OCI-LY3 (cell line): ENCODE results near the gene MAPKAPK2.

Experiments used
- H2AFZ ChIP-seq: fragments of 200-600, 300-600 bp; shearing (Covaris generic); 2 replicates; pipeline ENCODE4 v1.6.0; 2014; ENCODE audit warnings: antibody characterized with exemption, low read depth, low read length
- H3K27ac ChIP-seq: fragments of 200-600, 300-600 bp; sonication (generic); 2 replicates; pipeline ENCODE4 v1.5.1; 2014; ENCODE audit warnings: mild to moderate bottlenecking, low read length, moderate library complexity, mixed read lengths
- H3K27me3 ChIP-seq: fragments of 200-600, 300-600 bp; sonication (generic); 2 replicates; pipeline ENCODE4 v1.6.1; 2014; ENCODE audit warnings: low read depth, low read length, mixed read lengths
- H3K36me3 ChIP-seq: fragments of 200-600, 300-600 bp; sonication (generic); replicated peaks from 2 replicates; pipeline ENCODE3; 2014; ENCODE audit warnings: low read depth, low read length, mixed read lengths
- H3K4me1 ChIP-seq: fragments of 300-600, 200-600 bp; sonication (generic); 2 replicates; pipeline ENCODE4 v1.6.1; 2014; ENCODE audit warnings: low read length, mixed read lengths
- H3K4me2 ChIP-seq: fragments of 200-600, 300-600 bp; sonication (generic); 2 replicates; pipeline ENCODE4 v1.6.1; 2014; ENCODE audit warnings: low read length, mixed read lengths
- H3K4me3 ChIP-seq: fragments of 300-600, 200-600 bp; sonication (generic); 2 replicates; pipeline ENCODE4 v1.5.1; 2014; ENCODE audit warnings: antibody characterized with exemption, mild to moderate bottlenecking, low read length, moderate library complexity
- H3K79me2 ChIP-seq: fragments of 300-600, 200-600 bp; shearing (Covaris generic); 2 replicates; pipeline ENCODE4 v1.6.1; 2014; ENCODE audit warnings: mild to moderate bottlenecking, low read length, mixed read lengths
- H3K9ac ChIP-seq: fragments of 300-600, 200-600 bp; shearing (Covaris generic); 2 replicates; pipeline ENCODE4 v1.6.0; 2014; ENCODE audit warnings: mild to moderate bottlenecking, low read length, moderate library complexity
- H3K9me3 ChIP-seq: fragments of 200-600, 300-600 bp; shearing (Covaris generic); 2 replicates; pipeline ENCODE4 v1.6.1; 2014; ENCODE audit warnings: low read length, mixed read lengths; ENCODE audit not compliant: insufficient read depth
- H4K20me1 ChIP-seq: fragments of 200-600, 300-600 bp; sonication (generic); 2 replicates; pipeline ENCODE4 v1.6.1; 2016; ENCODE audit warnings: low read length, mixed read lengths; ENCODE audit not compliant: insufficient read depth
- CTCF ChIP-seq: fragments of 200-600, 300-600 bp; sonication (generic); IDR thresholded peaks from 2 replicates; pipeline ENCODE4 v1.5.1; 2014; ENCODE audit warnings: antibody characterized with exemption, low read length, low read depth
- EZH2phosphoT487 ChIP-seq: fragments of 200-600 bp; shearing (Covaris generic); IDR thresholded peaks from 2 replicates; pipeline ENCODE4 v1.6.1; 2018; ENCODE audit warnings: antibody characterized with exemption, mixed run types, low read depth

The MAPKAPK2 gene

GRCh38 chr1:206684478-206685333 lies at the start of gene MAPKAPK2:
TSS of gene MAPKAPK2 (plus strand) at chr1:206684905. CDS start at chr1:206685230, 325 bp downstream.
- H3K9me3 ChIP-seq: no peaks in the 10 kb centered on the region
- H4K20me1 ChIP-seq: peaks cover 38% of the 10 kb centered on the region
- peak within 1 kb of the TSS; percentile 94 for H3K4me2 ChIP-seq
- peaks cover 62% of the 10 kb centered on the region for H3K4me1 ChIP-seq
- H2AFZ ChIP-seq: no peak within 1 kb of the TSS; the same call in 1 of the 2 replicates
- peak within 1 kb of the TSS; percentile 80 for H3K4me3 ChIP-seq
- peaks cover 11% of the 10 kb centered on the region for H3K27me3 ChIP-seq
- TF ChIP-seq EZH2phosphoT487: no peak
- no peak for TF ChIP-seq CTCF
- no peaks in the 10 kb centered on the region for H3K36me3 ChIP-seq
- peak within 1 kb of the TSS; percentile 75 for H3K9ac ChIP-seq
- H3K79me2 ChIP-seq: peaks cover 46% of the 10 kb centered on the region
- peak within 1 kb of the TSS; percentile 54 for H3K27ac ChIP-seq

GRCh38 chr1:206635080-206635977 lies 49.4 kb upstream of the MAPKAPK2 start, which contains the start of gene DYRK3:
TSS of gene DYRK3 (plus strand) at chr1:206635536. CDS start at chr1:206635704, 168 bp downstream.
- TF ChIP-seq EZH2phosphoT487 (no peak), CTCF (no peak)
- H3K27ac ChIP-seq: peak within 1 kb of the TSS; percentile 17; the same call in 1 of the 2 replicates
- no peaks in the 10 kb centered on the region for H3K36me3 ChIP-seq
- peak within 1 kb of the TSS; percentile 74 for H2AFZ ChIP-seq
- H3K9me3 ChIP-seq: no peaks in the 10 kb centered on the region
- peak within 1 kb of the TSS; percentile 84 for H3K4me3 ChIP-seq
- H3K4me2 ChIP-seq: peak within 1 kb of the TSS; percentile 92
- peaks cover 23% of the 10 kb centered on the region for H3K27me3 ChIP-seq
- no peaks in the 10 kb centered on the region for H4K20me1 ChIP-seq
- peaks cover 26% of the 10 kb centered on the region for H3K4me1 ChIP-seq
- peak within 1 kb of the TSS; percentile 70 for H3K9ac ChIP-seq
- no peaks in the 10 kb centered on the region for H3K79me2 ChIP-seq

- TF ChIP-seq CTCF: no peak
- no peak for TF ChIP-seq EZH2phosphoT487
- H3K4me1 ChIP-seq: peaks cover 26% of the 10 kb centered on the region
- H3K4me3 ChIP-seq: peak overlapping the region; percentile 84
- H3K79me2 ChIP-seq: no peaks in the 10 kb centered on the region
- peak overlapping the region; percentile 50; the same call in 1 of the 2 replicates for H2AFZ ChIP-seq
- H3K9ac ChIP-seq: peak overlapping the region; percentile 70
- H3K4me2 ChIP-seq: peak overlapping the region; percentile 92
- H3K9me3 ChIP-seq: no peaks in the 10 kb centered on the region
- H3K36me3 ChIP-seq: no peaks in the 10 kb centered on the region
- H3K27ac ChIP-seq: no peak overlapping the region
- no peaks in the 10 kb centered on the region for H4K20me1 ChIP-seq
- H3K27me3 ChIP-seq: peaks cover 23% of the 10 kb centered on the region
Measured at GRCh38 chr1:206635978-206636345, 48.7 kb upstream of the MAPKAPK2 start.
